OCI-LY1 (cell line): ENCODE measurements around the gene SLC12A8.

ENCODE experiments used
- CTCF ChIP-seq: fragments of 200-600 bp; sonication (generic), shearing (Covaris generic); IDR thresholded peaks from 2 replicates; pipeline ENCODE4 v1.5.1; 2017; ENCODE audit warnings: mild to moderate bottlenecking, antibody characterized with exemption, low read length, moderate library complexity, mixed read lengths
- EZH2 ChIP-seq: fragments of 200-600 bp; sonication (generic), shearing (Covaris generic); IDR thresholded peaks from 2 replicates; pipeline ENCODE4 v1.8.0; 2017; ENCODE audit warnings: borderline replicate concordance, mixed run types, mild to moderate bottlenecking, antibody characterized with exemption, low read length, moderate library complexity, mixed read lengths

- TF ChIP-seq CTCF = no peak
- TF ChIP-seq EZH2 = no peak
Observed at GRCh38 chr3:125115640-125116039, 96.9 kb downstream of the SLC12A8 start.
